Effector memory CD4-positive, alpha-beta T cell (primary cell): ENCODE results near the gene SNAP25.

Experiments used
- DNase-seq, 3 donors: peaks; one replicate each; pipeline ENCODE4 v3.0.0-alpha.2; 2020
- H3K27ac ChIP-seq: 2 replicates; pipeline ENCODE4 v1.7.0; 2013; ENCODE audit warnings: mild to moderate bottlenecking, low read length, moderate library complexity; ENCODE audit not compliant: insufficient read depth, poor library complexity, severe bottlenecking
- H3K27me3 ChIP-seq: replicated peaks from 2 replicates; pipeline ENCODE4 v1.7.0; 2013; ENCODE audit warnings: mild to moderate bottlenecking, low read length; ENCODE audit not compliant: insufficient read depth, control insufficient read depth, poor library complexity, severe bottlenecking
- H3K36me3 ChIP-seq: 2 replicates; pipeline ENCODE4 v1.7.0; 2013; ENCODE audit warnings: mild to moderate bottlenecking, low read length, moderate library complexity; ENCODE audit not compliant: control insufficient read depth, insufficient read depth
- H3K4me1 ChIP-seq: 2 replicates; pipeline ENCODE4 v1.7.0; 2013; ENCODE audit warnings: low read length, mild to moderate bottlenecking; ENCODE audit not compliant: control insufficient read depth, insufficient read depth, poor library complexity, severe bottlenecking
- H3K4me3 ChIP-seq: 2 replicates; pipeline ENCODE4 v1.7.0; 2013; ENCODE audit warnings: low read length, low read depth, mild to moderate bottlenecking; ENCODE audit not compliant: insufficient read depth, poor library complexity, severe bottlenecking
- H3K9me3 ChIP-seq: 2 replicates; pipeline ENCODE4 v1.7.0; 2013; ENCODE audit warnings: mild to moderate bottlenecking, low read length, moderate library complexity; ENCODE audit not compliant: control insufficient read depth

SNAP25 gene

DNA sequence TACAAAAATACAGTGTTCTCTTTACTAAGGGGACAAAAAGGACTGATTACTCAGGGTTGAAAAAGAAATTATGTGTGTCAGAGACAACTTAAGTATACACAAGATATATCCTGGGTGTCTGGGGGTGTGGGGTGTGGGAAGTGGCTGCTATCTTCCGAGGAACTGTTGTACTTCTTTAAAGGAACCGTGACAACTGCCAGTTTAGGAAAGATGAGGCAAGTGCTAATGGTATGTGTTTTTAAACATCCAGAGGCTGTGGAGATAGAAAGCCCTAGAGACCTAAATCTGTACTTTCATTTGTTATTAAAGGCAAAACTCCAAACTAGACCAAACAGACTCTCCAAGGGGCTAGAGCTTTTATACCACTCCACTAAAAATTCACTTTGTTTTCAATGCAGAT, 95.6 kb downstream of the SNAP25 start:
- no peaks in the 10 kb centered on the region for H3K9me3 ChIP-seq
- H3K27ac ChIP-seq: no peak overlapping the region
- DNase-seq: no peak
- no peaks in the 10 kb centered on the region for H3K27me3 ChIP-seq
- no peaks in the 10 kb centered on the region for H3K36me3 ChIP-seq
- H3K4me3 ChIP-seq: no peak overlapping the region
- H3K4me1 ChIP-seq: no peaks in the 10 kb centered on the region

- no peak for DNase-seq
- no peak overlapping the region for H3K4me3 ChIP-seq
- no peak overlapping the region for H3K27ac ChIP-seq
- H3K9me3 ChIP-seq: no peaks in the 10 kb centered on the region
- no peaks in the 10 kb centered on the region for H3K4me1 ChIP-seq
- H3K27me3 ChIP-seq: no peaks in the 10 kb centered on the region
- no peaks in the 10 kb centered on the region for H3K36me3 ChIP-seq
Observed at GRCh38 chr20:10315138-10315537, 96.5 kb downstream of the SNAP25 start.

- H3K36me3 ChIP-seq: no peaks in the 10 kb centered on the region
- DNase-seq: no peak
- H3K4me1 ChIP-seq: no peaks in the 10 kb centered on the region
- H3K4me3 ChIP-seq: no peak overlapping the region
- H3K9me3 ChIP-seq: no peaks in the 10 kb centered on the region
- no peak overlapping the region for H3K27ac ChIP-seq
- H3K27me3 ChIP-seq: no peaks in the 10 kb centered on the region
Observed at GRCh38 chr20:10316582-10316981, 98.0 kb downstream of the SNAP25 start.

GRCh38 chr20:10318291-10319024, 99.8 kb downstream of the SNAP25 start:
- Histone ChIP-seq H3K4me1 (no peaks in the 10 kb centered on the region), H3K9me3 (no peaks in the 10 kb centered on the region), H3K27ac (no peak overlapping the region), H3K36me3 (no peaks in the 10 kb centered on the region), H3K27me3 (no peaks in the 10 kb centered on the region), H3K4me3 (no peak overlapping the region)
- DNase-seq: no peak

DNA sequence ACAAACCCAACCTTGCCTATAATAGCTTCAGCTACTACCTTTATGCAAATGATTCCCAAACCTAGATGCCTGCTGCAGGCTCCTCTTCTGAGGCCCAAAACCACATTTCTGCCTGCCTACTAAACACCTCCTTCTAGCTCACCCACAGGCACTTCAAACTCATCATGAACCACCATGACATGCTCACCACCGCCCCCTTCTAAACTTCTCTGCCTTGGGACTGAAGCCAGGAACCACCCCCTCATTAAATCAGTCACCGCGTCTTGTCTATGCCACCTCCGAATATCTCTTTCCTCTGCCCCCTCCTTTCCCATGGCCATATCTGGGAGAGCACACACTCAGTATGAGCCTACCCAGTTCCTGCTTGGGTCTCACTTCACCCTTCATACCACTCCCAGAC, 101.2 kb downstream of the SNAP25 start:
- Histone ChIP-seq H3K4me1 (no peaks in the 10 kb centered on the region), H3K27ac (no peak overlapping the region), H3K27me3 (no peaks in the 10 kb centered on the region), H3K4me3 (no peak overlapping the region), H3K36me3 (no peaks in the 10 kb centered on the region), H3K9me3 (no peaks in the 10 kb centered on the region)
- DNase-seq: no peak

GRCh38 chr20:10321138-10321717, 102.6 kb downstream of the SNAP25 start:
- no peaks in the 10 kb centered on the region for H3K9me3 ChIP-seq
- H3K27ac ChIP-seq: no peak overlapping the region
- H3K4me1 ChIP-seq: no peaks in the 10 kb centered on the region
- no peak for DNase-seq
- no peaks in the 10 kb centered on the region for H3K36me3 ChIP-seq
- no peak overlapping the region for H3K4me3 ChIP-seq
- H3K27me3 ChIP-seq: no peaks in the 10 kb centered on the region

DNA sequence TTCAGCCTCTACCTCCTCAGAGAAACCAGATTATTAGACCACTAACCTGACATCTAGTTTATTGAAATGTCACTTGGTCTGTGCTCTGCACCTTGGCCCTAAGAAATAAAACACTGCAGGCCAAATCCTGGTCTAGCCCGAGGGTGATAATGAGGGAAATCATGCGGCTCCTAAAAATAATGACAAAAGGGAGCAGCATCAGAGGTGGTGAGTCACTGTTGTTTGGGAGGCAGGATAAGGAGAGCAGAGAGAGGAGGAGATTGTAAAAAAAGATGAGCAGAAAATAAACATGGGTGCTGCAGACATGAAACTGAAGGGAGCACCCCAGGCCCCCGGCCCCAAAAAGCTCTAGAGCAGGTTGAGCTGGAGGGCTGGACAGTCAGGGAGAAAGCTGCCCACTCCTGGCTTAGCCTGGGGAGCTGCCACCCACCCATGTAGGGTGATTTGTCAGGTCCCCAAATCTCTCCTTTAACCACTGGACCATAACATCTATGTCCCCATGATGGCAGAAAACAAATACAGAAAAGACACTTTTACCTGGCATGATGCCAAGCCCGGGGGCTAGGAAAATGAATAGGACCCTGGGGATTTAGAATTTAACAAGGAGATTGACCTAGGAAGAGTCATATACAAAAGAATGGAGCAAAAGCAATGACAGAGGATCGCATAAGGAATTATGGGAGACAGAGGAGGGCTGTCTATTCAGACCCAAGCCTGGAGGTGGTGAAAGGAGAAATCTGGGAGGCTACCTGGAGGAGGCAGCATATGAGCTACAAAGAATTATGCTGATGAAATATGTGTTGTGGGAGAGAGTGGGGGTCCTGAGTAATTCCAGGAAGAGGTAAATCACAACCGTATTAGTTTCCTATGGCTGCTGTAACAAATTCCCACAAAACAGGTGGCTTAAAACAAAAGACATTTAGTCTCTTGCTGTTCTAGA, 103.7 kb downstream of the SNAP25 start:
- H3K27me3 ChIP-seq: no peaks in the 10 kb centered on the region
- H3K27ac ChIP-seq: no peak overlapping the region
- no peaks in the 10 kb centered on the region for H3K4me1 ChIP-seq
- H3K9me3 ChIP-seq: no peaks in the 10 kb centered on the region
- no peak overlapping the region for H3K4me3 ChIP-seq
- no peak for DNase-seq
- H3K36me3 ChIP-seq: no peaks in the 10 kb centered on the region

- Histone ChIP-seq H3K4me3 (no peak overlapping the region), H3K36me3 (no peaks in the 10 kb centered on the region)
Observed at GRCh38 chr20:10323729-10324128, 105.1 kb downstream of the SNAP25 start.

DNA sequence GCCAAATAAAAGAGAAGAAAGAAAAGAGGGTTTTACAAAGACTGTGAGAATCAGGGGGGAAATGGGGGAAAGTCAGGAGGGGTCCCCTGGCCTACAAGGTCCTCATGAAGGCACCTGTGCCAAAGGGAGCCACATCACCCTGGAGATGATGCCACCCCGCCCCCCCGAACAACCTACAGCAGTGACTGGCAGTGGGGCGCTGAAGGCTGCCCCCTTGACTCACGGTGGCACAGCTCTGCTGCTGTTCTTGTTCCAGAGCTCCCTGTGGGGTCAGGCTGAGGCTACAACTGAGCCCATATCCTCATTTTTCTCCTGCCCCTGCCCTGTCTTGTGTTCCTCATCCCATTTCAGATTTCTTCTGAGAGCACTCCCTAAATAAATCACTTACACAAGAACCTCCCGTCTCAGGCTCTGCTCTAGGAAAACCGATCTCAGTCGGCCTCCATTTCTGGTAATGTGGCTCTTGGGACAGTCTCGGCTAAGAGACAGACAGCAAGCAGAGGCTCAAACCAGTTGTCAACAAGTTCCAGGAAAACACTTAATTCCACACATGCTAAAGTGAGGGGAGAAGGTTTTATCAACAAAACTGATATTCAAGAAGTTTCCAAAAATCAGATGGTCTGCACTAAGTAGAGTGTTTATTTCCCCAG, 105.7 kb downstream of the SNAP25 start:
- no peak for DNase-seq
- H3K27ac ChIP-seq: no peak overlapping the region

More at GRCh38 chr20:10323729-10324128, 105.1 kb downstream of the SNAP25 start:
- DNase-seq: no peak
- Histone ChIP-seq H3K9me3 (no peaks in the 10 kb centered on the region), H3K27ac (no peak overlapping the region), H3K4me1 (no peaks in the 10 kb centered on the region), H3K27me3 (no peaks in the 10 kb centered on the region)

More for the DNA sequence above, 105.7 kb downstream of the SNAP25 start:
- H3K36me3 ChIP-seq: no peaks in the 10 kb centered on the region
- no peaks in the 10 kb centered on the region for H3K4me1 ChIP-seq
- H3K27me3 ChIP-seq: no peaks in the 10 kb centered on the region
- no peaks in the 10 kb centered on the region for H3K9me3 ChIP-seq
- no peak overlapping the region for H3K4me3 ChIP-seq
